Hepatocyte (in vitro differentiated cells): Measurements from ENCODE around the gene PPP4R1.

Source experiments
- EZH2phosphoT487 ChIP-seq: fragments of 200-600 bp; sonication (generic); IDR thresholded peaks from one replicate; pipeline ENCODE4 v1.6.1; 2018; ENCODE audit warnings: antibody characterized with exemption, mild to moderate bottlenecking, low read depth, moderate library complexity; ENCODE audit not compliant: unreplicated experiment, severe bottlenecking
- TF ChIP-seq, protein P1 (sequence below): fragments of 200-600 bp; sonication (generic); IDR thresholded peaks from 2 replicates; pipeline ENCODE4 v1.5.1; 2016; ENCODE audit warnings: antibody characterized with exemption, mild to moderate bottlenecking; ENCODE audit not compliant: poor library complexity

DNA sequence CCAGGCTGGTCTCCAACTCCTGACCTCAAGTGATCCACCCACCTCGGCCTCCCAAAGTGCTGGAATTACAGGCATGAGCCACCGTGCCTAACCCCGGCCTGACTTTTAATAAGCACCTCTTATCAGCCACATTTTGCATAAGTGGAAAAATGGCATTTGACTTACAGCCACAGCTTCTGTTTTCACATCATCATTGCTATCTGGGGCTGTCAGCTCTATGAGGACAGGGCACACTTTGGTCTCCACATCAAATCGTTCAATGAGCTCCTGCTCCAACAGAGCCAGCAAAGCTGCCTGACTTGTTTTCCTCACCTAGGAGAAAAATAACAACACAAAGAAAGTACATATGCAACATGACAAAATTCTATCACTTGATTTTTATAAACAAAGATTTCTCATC, 26.4 kb downstream of the PPP4R1 start:
- TF ChIP-seq, protein P1, sequence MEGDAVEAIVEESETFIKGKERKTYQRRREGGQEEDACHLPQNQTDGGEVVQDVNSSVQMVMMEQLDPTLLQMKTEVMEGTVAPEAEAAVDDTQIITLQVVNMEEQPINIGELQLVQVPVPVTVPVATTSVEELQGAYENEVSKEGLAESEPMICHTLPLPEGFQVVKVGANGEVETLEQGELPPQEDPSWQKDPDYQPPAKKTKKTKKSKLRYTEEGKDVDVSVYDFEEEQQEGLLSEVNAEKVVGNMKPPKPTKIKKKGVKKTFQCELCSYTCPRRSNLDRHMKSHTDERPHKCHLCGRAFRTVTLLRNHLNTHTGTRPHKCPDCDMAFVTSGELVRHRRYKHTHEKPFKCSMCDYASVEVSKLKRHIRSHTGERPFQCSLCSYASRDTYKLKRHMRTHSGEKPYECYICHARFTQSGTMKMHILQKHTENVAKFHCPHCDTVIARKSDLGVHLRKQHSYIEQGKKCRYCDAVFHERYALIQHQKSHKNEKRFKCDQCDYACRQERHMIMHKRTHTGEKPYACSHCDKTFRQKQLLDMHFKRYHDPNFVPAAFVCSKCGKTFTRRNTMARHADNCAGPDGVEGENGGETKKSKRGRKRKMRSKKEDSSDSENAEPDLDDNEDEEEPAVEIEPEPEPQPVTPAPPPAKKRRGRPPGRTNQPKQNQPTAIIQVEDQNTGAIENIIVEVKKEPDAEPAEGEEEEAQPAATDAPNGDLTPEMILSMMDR, result no peak
- no peak for TF ChIP-seq EZH2phosphoT487
